DOHH2 (cell line): ENCODE results near the gene LYSMD4.
A peak's percentile ranks its signal among the peaks of the same experiment; 100 is the strongest.

Experiments
- H3F3A ChIP-seq: fragments of 200-600 bp; sonication (generic), shearing (Covaris generic); 2 replicates; pipeline ENCODE4 v1.6.0; 2016; ENCODE audit warnings: antibody characterized with exemption, mild to moderate bottlenecking; ENCODE audit not compliant: control insufficient read depth, insufficient read depth
- H3K27ac ChIP-seq: fragments of 200-600 bp; sonication (generic); 2 replicates; pipeline ENCODE4 v1.5.1; 2014; ENCODE audit warnings: low read depth, mild to moderate bottlenecking, low read length, moderate library complexity
- H3K27me3 ChIP-seq: fragments of 200-600 bp; sonication (generic); 2 replicates; pipeline ENCODE4 v1.6.1; 2014; ENCODE audit warnings: mild to moderate bottlenecking, low read length, mixed read lengths; ENCODE audit not compliant: control insufficient read depth
- H3K36me3 ChIP-seq: fragments of 200-600 bp; sonication (generic); 2 replicates; pipeline ENCODE4 v1.6.1; 2014; ENCODE audit warnings: mild to moderate bottlenecking, low read length, moderate library complexity, mixed read lengths; ENCODE audit not compliant: control insufficient read depth
- H3K4me1 ChIP-seq: fragments of 200-600 bp; sonication (generic); 2 replicates; pipeline ENCODE4 v1.6.1; 2014; ENCODE audit warnings: mild to moderate bottlenecking, low read length, mixed read lengths; ENCODE audit not compliant: control insufficient read depth
- H3K4me2 ChIP-seq: fragments of 200-600 bp; sonication (generic); 2 replicates; pipeline ENCODE4 v1.6.0; 2014; ENCODE audit warnings: mild to moderate bottlenecking, low read length, moderate library complexity
- H3K4me3 ChIP-seq: fragments of 200-600 bp; sonication (generic); 2 replicates; pipeline ENCODE4 v1.5.1; 2014; ENCODE audit warnings: mild to moderate bottlenecking, low read length, mixed read lengths
- H3K79me2 ChIP-seq: fragments of 200-600 bp; sonication (generic); 2 replicates; pipeline ENCODE4 v1.6.1; 2014; ENCODE audit warnings: mild to moderate bottlenecking, low read length, mixed read lengths; ENCODE audit not compliant: control insufficient read depth
- H3K9me2 ChIP-seq: fragments of 200-600 bp; sonication (generic); replicated peaks from 2 replicates; pipeline ENCODE4 v1.6.1; 2014; ENCODE audit warnings: mild to moderate bottlenecking, low read length, mixed read lengths; ENCODE audit not compliant: control insufficient read depth
- H3K9me3 ChIP-seq: fragments of 200-600 bp; sonication (generic); 2 replicates; pipeline ENCODE4 v1.6.1; 2014; ENCODE audit warnings: antibody characterized with exemption, low read length, mixed read lengths; ENCODE audit not compliant: control insufficient read depth, insufficient read depth
- H4K20me1 ChIP-seq: fragments of 200-600 bp; sonication (generic); 2 replicates; pipeline ENCODE4 v1.6.0; 2014; ENCODE audit warnings: low read depth, mild to moderate bottlenecking, antibody characterized with exemption, low read length, moderate library complexity; ENCODE audit not compliant: control insufficient read depth, insufficient read depth
- CTCF ChIP-seq: fragments of 200-600 bp; sonication (generic); IDR thresholded peaks from one replicate; pipeline ENCODE4 v1.5.1; 2014; ENCODE audit warnings: antibody characterized with exemption, mild to moderate bottlenecking, low read depth, low read length; ENCODE audit not compliant: poor library complexity, severe bottlenecking
- EZH2phosphoT487 ChIP-seq: fragments of 200-600 bp; sonication (generic); IDR thresholded peaks from 2 replicates; pipeline ENCODE4 v1.6.1; 2017; ENCODE audit warnings: borderline replicate concordance, mild to moderate bottlenecking, antibody characterized with exemption, low read length, moderate library complexity, mixed read lengths

The LYSMD4 gene

GRCh38 chr15:99707473-99708270 is 25.6 kb downstream of the LYSMD4 start:
- Histone ChIP-seq H3K27me3 (no peaks in the 10 kb centered on the region), H3K4me2 (no peak overlapping the region), H3K27ac (no peak overlapping the region)

GRCh38 chr15:99706557-99707303 is 26.5 kb downstream of the LYSMD4 start:
- no peaks in the 10 kb centered on the region for H3K9me2 ChIP-seq
- TF ChIP-seq EZH2phosphoT487, result no peak
- no peak for TF ChIP-seq CTCF
- H3F3A ChIP-seq, result peaks cover 21% of the 10 kb centered on the region
- peaks cover 28% of the 10 kb centered on the region for H3K4me1 ChIP-seq
- H3K79me2 ChIP-seq, result no peaks in the 10 kb centered on the region
- H3K4me2 ChIP-seq, result no peak overlapping the region
- H3K36me3 ChIP-seq, result peaks cover 64% of the 10 kb centered on the region
- no peak overlapping the region for H3K4me3 ChIP-seq
- no peaks in the 10 kb centered on the region for H4K20me1 ChIP-seq
- no peaks in the 10 kb centered on the region for H3K27me3 ChIP-seq
- no peak overlapping the region for H3K27ac ChIP-seq
- H3K9me3 ChIP-seq, result no peaks in the 10 kb centered on the region

More at GRCh38 chr15:99707473-99708270, 25.6 kb downstream of the LYSMD4 start:
- Histone ChIP-seq H3K4me3 (no peak overlapping the region), H3K4me1 (peaks cover 20% of the 10 kb centered on the region), H3K9me3 (no peaks in the 10 kb centered on the region), H4K20me1 (no peaks in the 10 kb centered on the region), H3K9me2 (no peaks in the 10 kb centered on the region), H3K79me2 (no peaks in the 10 kb centered on the region), H3F3A (peaks cover 16% of the 10 kb centered on the region), H3K36me3 (peaks cover 74% of the 10 kb centered on the region)
- TF ChIP-seq CTCF (no peak), EZH2phosphoT487 (no peak)

- Histone ChIP-seq H3K4me2 (peak overlapping the region; percentile 56), H4K20me1 (no peaks in the 10 kb centered on the region), H3F3A (peaks cover 33% of the 10 kb centered on the region)
Observed at GRCh38 chr15:99704444-99704838, 28.8 kb downstream of the LYSMD4 start.

More at GRCh38 chr15:99704444-99704838, 28.8 kb downstream of the LYSMD4 start:
- peak overlapping the region; percentile 34; the same call in 1 of the 2 replicates for H3K4me3 ChIP-seq
- no peaks in the 10 kb centered on the region for H3K9me3 ChIP-seq
- H3K9me2 ChIP-seq, result no peaks in the 10 kb centered on the region
- H3K27me3 ChIP-seq, result no peaks in the 10 kb centered on the region
- peaks cover 33% of the 10 kb centered on the region for H3K4me1 ChIP-seq
- TF ChIP-seq EZH2phosphoT487 (no peak), CTCF (peak; percentile 78)
- peaks cover 42% of the 10 kb centered on the region for H3K36me3 ChIP-seq
- H3K27ac ChIP-seq, result peak overlapping the region; percentile 61
- H3K79me2 ChIP-seq, result no peaks in the 10 kb centered on the region
